VCaP (cell line): ENCODE data around the gene DEFB121.

ENCODE experiments used
- H3K27ac ChIP-seq: fragments of 450-650 bp; 2 replicates; pipeline ENCODE4 v1.5.1; 2017
- TF ChIP-seq, protein P1 (sequence below): fragments of 450-650 bp; conservative IDR thresholded peaks from 2 replicates; pipeline ENCODE4 v1.5.1; 2017; ENCODE audit warnings: mild to moderate bottlenecking, moderate library complexity

The DEFB121 gene

DNA sequence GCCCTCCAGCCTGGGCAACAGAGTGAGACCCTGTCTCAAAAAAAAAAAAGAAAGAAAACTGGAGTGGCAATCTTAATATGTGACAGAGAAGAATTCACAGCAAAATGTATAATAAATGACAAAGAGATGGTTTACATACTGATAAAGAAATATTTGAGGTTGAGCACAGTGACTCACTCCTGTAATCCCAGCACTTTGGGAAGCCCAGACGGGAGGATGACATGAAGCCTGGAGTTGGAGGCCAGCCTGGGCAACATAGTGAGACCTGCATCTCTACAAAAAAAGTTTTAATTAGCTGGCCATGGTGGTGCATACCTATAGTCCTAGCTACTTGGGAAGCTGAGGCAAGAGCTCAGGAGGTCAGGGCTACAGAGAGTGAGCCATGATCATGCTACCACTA, 50.0 kb downstream of the DEFB121 start:
- TF ChIP-seq, protein P1, sequence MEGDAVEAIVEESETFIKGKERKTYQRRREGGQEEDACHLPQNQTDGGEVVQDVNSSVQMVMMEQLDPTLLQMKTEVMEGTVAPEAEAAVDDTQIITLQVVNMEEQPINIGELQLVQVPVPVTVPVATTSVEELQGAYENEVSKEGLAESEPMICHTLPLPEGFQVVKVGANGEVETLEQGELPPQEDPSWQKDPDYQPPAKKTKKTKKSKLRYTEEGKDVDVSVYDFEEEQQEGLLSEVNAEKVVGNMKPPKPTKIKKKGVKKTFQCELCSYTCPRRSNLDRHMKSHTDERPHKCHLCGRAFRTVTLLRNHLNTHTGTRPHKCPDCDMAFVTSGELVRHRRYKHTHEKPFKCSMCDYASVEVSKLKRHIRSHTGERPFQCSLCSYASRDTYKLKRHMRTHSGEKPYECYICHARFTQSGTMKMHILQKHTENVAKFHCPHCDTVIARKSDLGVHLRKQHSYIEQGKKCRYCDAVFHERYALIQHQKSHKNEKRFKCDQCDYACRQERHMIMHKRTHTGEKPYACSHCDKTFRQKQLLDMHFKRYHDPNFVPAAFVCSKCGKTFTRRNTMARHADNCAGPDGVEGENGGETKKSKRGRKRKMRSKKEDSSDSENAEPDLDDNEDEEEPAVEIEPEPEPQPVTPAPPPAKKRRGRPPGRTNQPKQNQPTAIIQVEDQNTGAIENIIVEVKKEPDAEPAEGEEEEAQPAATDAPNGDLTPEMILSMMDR, result no peak
- H3K27ac ChIP-seq, result no peak overlapping the region
